ENCODE data around the gene LMNB1. TPM values are rescaled to one million over a fixed set of nuclear protein-coding genes. Genes with fewer than 3 reads are reported as not detected.
"Not testable (repeated sequence)": the region's sequence is repeated elsewhere in the genome, so short reads cannot be mapped to it uniquely, and the experiment has no call there.

The LMNB1 gene
- total RNA-seq, 5 donors from 2014 or later (not counting 1 experiment from before 2014, with no cell fraction given), result 25.6 to 36.6 (median 30.9) TPM

DNA sequence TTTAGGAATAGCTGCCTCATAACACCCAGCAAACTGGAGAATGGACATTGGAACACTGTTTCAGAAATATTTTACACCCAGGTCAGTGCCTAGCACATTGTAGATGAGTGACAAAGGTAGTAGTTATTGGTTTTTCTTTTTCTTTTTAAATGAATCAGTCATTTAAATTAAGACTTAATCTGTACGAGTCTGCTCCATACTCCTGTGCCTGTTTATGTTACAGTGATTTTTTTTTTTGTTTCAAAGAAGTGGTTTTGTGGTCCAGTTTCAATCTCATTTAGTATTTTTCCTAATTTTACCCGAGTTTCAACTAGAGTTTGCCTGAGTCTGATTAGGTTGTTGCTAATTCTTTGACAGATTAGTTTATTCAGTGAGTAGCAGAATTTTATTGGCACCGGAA is 16.2 kb downstream of the LMNB1 start:
- no peak for ATAC-seq (replicated peaks in 1 of 4)

DNA sequence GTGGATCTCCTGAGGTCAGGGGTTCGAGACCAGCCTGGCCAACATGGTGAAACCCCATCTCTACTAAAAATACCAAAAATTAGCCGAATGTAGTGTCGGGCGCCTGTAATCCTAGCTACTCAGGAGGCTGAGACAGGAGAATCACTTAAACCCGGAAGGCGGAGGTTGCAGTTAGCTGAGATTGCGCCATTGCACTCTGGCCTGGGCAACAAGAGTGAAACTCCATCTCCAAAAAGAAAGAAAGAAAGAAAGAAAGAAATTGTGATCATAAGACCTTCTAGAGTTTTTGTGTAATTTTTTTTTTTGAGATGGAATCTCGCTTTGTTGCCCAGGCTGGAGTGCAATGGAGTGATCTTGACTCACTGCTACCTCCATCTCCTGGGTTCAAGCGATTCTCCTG is 16.7 kb downstream of the LMNB1 start:
- H3K4me3 Mint-ChIP-seq; H3K36me3 ChIP-seq (ENCODE audit: control insufficient read depth in 2 of 2, extremely low read depth in 1 of 2, insufficient read depth in 1 of 2, low read length in 1 of 2); ATAC-seq (replicated peaks in 1 of 4); H3K27me3 ChIP-seq (replicated peaks in 1 of 2; ENCODE audit: control insufficient read depth in 2 of 2, extremely low read depth in 1 of 2, insufficient read depth in 2 of 2, low read length in 1 of 2); H3K27ac ChIP-seq (ENCODE audit: low read length); H3K27me3 Mint-ChIP-seq; H3K9me3 Mint-ChIP-seq; H3K36me3 Mint-ChIP-seq; DNase-seq; H3K4me3 ChIP-seq (ENCODE audit: control insufficient read depth in 1 of 2, extremely low read depth in 1 of 2, low read length in 1 of 2); POLR2A ChIA-PET; H3K9me3 ChIP-seq; H3K27ac Mint-ChIP-seq: not testable (repeated sequence)
- CTCF ChIA-PET, result interaction anchor here in 1 of 2 donors (1.1 kb wide), 1 partner anchor 186 kb away, joined by 3 read pairs; no protein-coding TSS in a partner anchor
- 100% methylated on average over 3 of the region's 9 CpGs for WGBS (ENCODE audit: insufficient coverage)
- peaks cover 34 to 57% (median 56%) of the 10 kb centered on the region in 3 donors for H3K4me1 Mint-ChIP-seq
- H3K4me1 ChIP-seq (ENCODE audit: control insufficient read depth in 1 of 2, extremely low read depth in 1 of 2, insufficient read depth in 2 of 2, low read length in 2 of 2), result peaks cover 0 to 14% of the 10 kb centered on the region in 2 experiments

More for the DNA sequence above, 16.2 kb downstream of the LMNB1 start:
- no peak overlapping the region for H3K4me3 ChIP-seq (ENCODE audit: control insufficient read depth in 1 of 2, extremely low read depth in 1 of 2, low read length in 1 of 2)
- no peaks in the 10 kb centered on the region for H3K36me3 ChIP-seq (ENCODE audit: control insufficient read depth in 2 of 2, extremely low read depth in 1 of 2, insufficient read depth in 1 of 2, low read length in 1 of 2)
- H3K4me1 ChIP-seq (ENCODE audit: control insufficient read depth in 1 of 2, extremely low read depth in 1 of 2, insufficient read depth in 2 of 2, low read length in 2 of 2), result peaks cover 0 to 18% of the 10 kb centered on the region in 2 experiments
- ChIA-PET POLR2A (interaction anchor here (0.6 kb wide), 2 partner anchors 31 to 72 kb away, joined by 3 to 4 read pairs; no protein-coding TSS in a partner anchor), CTCF (interaction anchor here in 1 of 2 donors (0.5 kb wide), 1 partner anchor 127 kb away, joined by 5 read pairs; no protein-coding TSS in a partner anchor)
- no peak overlapping the region for H3K27ac ChIP-seq (ENCODE audit: low read length)
- Mint-ChIP-seq H3K36me3 (peaks cover 4% of the 10 kb centered on the region), H3K27ac (no peak overlapping the region), H3K4me1 (peaks cover 35 to 59% (median 58%) of the 10 kb centered on the region in 3 donors), H3K4me3 (peak overlapping the region in 1 of 3 donors; percentile 3), H3K27me3 (no peaks in the 10 kb centered on the region), H3K9me3 (no peaks in the 10 kb centered on the region)
- DNase-seq, result no peak
- no CpG with 5 or more reads among the region's 3 CpGs for WGBS (ENCODE audit: insufficient coverage)
- no peaks in the 10 kb centered on the region for H3K27me3 ChIP-seq (replicated peaks in 1 of 2; ENCODE audit: control insufficient read depth in 2 of 2, extremely low read depth in 1 of 2, insufficient read depth in 2 of 2, low read length in 1 of 2)
- H3K9me3 ChIP-seq, result no peaks in the 10 kb centered on the region

DNA sequence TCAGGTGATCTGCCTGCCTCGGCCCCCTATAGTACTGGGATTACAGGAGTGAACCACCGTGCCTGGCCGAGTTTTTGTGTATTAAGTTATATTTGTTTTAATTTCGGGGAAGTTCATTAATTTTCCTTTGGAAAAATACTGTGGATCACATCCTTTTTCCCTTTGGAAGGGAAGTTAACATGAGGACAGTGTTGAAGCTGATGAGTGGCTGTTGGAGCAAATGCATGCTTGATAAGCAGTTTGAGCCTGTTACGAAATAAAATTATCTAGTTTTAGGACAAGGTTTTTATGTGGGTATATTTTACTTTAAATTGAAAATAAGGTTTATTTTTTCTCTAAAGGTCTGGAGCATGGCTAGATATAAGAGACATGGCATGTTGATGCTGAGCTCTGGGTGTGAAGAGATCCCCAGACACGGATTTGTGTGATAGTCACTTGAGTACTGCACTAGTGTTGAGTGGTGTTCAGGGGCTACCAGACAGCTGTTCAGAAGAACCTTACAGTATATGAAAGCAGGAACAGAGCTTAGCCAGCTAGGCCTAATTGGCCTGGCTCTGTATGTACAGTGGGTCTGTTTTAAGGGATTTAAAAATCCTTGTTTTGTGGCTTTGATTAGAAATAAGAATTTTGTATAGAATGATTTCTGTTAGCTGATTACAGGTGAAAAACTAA is 17.4 kb downstream of the LMNB1 start:
- ATAC-seq (replicated peaks in 1 of 4) (no peak), DNase-seq (no peak)
- H3K4me3 ChIP-seq (ENCODE audit: control insufficient read depth in 1 of 2, extremely low read depth in 1 of 2, low read length in 1 of 2), result no peak overlapping the region
- H3K27me3 Mint-ChIP-seq, result no peaks in the 10 kb centered on the region
- H3K27me3 ChIP-seq (replicated peaks in 1 of 2; ENCODE audit: control insufficient read depth in 2 of 2, extremely low read depth in 1 of 2, insufficient read depth in 2 of 2, low read length in 1 of 2), result no peaks in the 10 kb centered on the region
- H3K36me3 ChIP-seq (ENCODE audit: control insufficient read depth in 2 of 2, extremely low read depth in 1 of 2, insufficient read depth in 1 of 2, low read length in 1 of 2), result no peaks in the 10 kb centered on the region
- no peak overlapping the region for H3K4me3 Mint-ChIP-seq
- H3K27ac ChIP-seq (ENCODE audit: low read length), result no peak overlapping the region
- H3K9me3 Mint-ChIP-seq, result no peaks in the 10 kb centered on the region
- ChIA-PET CTCF (interaction anchor here (0.6 to 1.2 kb wide), 8 partner anchors 10 to 235 kb away, joined by 3 to 7 read pairs (median 4); no protein-coding TSS in a partner anchor), POLR2A (interaction anchor here in 1 of 2 donors (0.6 to 0.7 kb wide), 2 partner anchors 11 to 15 kb away, joined by 3 to 5 read pairs; no protein-coding TSS in a partner anchor)
- peaks cover 33 to 55% (median 54%) of the 10 kb centered on the region in 3 donors for H3K4me1 Mint-ChIP-seq
- peaks cover 3% of the 10 kb centered on the region for H3K36me3 Mint-ChIP-seq
- H3K27ac Mint-ChIP-seq, result no peak overlapping the region
- H3K4me1 ChIP-seq (ENCODE audit: control insufficient read depth in 1 of 2, extremely low read depth in 1 of 2, insufficient read depth in 2 of 2, low read length in 2 of 2), result peaks cover 0 to 14% of the 10 kb centered on the region in 2 experiments
- no peaks in the 10 kb centered on the region for H3K9me3 ChIP-seq
- 82% methylated on average over 2 of the region's 6 CpGs for WGBS (ENCODE audit: insufficient coverage)

DNA sequence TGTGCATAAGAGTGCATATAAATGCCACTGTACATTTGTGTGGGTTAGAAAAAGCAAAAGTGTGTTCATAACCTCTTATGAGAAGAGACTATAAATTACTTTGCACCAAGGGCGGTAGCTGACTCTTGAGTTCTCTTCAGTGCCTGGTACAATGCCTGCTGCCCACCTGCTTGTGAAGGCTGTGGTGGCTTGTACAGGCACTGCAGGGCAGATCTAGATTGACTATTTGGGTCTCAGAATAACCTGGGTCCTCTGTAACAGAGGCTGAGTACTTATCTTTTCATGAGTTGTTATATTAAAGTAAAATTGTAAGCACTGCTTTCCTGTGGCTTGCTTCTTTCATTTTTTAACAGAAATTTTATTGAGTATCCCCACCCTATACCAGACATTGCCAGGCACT is 22.8 kb downstream of the LMNB1 start:
- ChIA-PET CTCF (interaction anchor here (0.6 to 3.0 kb wide), 3 partner anchors 11 to 57 kb away, joined by 3 to 16 read pairs (median 4); no protein-coding TSS in a partner anchor), POLR2A (no interaction called here)
- Mint-ChIP-seq H3K27me3 (no peaks in the 10 kb centered on the region), H3K27ac (peak overlapping the region in 1 of 2 donors; percentile 53), H3K36me3 (peaks cover 3% of the 10 kb centered on the region), H3K4me1 (peaks cover 38 to 51% (median 46%) of the 10 kb centered on the region in 3 donors), H3K4me3 (no peak overlapping the region), H3K9me3 (no peaks in the 10 kb centered on the region)
- DNase-seq (no peak), ATAC-seq (replicated peaks in 1 of 4) (no peak)
- 67% methylated on average over 1 of the region's 1 CpG for WGBS (ENCODE audit: insufficient coverage)
- H3K36me3 ChIP-seq (ENCODE audit: control insufficient read depth in 2 of 2, extremely low read depth in 1 of 2, insufficient read depth in 1 of 2, low read length in 1 of 2), result no peaks in the 10 kb centered on the region
- H3K4me1 ChIP-seq (ENCODE audit: control insufficient read depth in 1 of 2, extremely low read depth in 1 of 2, insufficient read depth in 2 of 2, low read length in 2 of 2), result peaks cover 2 to 4% of the 10 kb centered on the region in 2 experiments
- H3K4me3 ChIP-seq (ENCODE audit: control insufficient read depth in 1 of 2, extremely low read depth in 1 of 2, low read length in 1 of 2), result no peak overlapping the region
- no peaks in the 10 kb centered on the region for H3K27me3 ChIP-seq (replicated peaks in 1 of 2; ENCODE audit: control insufficient read depth in 2 of 2, extremely low read depth in 1 of 2, insufficient read depth in 2 of 2, low read length in 1 of 2)
- H3K9me3 ChIP-seq, result no peaks in the 10 kb centered on the region
- no peak overlapping the region for H3K27ac ChIP-seq (ENCODE audit: low read length)

DNA sequence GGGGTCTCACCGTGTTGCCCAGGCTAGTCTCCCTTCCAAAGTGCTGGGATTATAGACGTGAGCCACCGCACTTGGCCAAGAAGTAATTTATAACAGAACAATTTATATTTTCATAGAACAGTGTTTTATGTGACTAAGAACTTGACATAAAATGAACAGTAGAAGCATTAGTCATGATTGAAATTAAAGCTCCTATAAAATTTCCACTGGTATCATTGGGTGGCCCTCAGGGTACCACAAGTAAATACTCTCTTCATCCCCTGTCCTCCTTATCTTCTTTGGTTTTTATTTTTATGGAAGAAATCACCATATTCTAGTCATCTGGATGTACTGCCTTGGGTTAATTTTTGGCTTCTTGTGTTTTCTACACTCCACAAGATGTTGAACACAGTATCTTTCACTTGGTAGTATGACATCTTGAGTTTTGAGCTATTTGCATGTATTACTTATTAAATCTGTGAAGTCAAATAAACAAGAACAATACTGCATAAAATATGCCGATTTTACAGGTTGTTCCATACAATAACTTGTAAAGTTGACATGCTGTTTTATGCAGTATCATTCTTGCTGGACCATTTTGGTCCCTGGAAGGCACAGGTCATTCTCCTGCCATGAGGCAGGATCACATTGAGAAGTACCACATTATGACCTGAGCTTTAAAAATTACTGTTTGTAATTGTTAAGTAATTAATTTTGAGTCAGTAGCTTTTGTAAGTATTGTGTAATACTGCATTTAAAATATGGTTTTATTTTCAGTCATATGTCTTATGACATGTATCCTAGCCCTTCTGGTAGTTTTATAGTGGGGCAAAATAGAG is 24.4 kb downstream of the LMNB1 start:
- POLR2A ChIA-PET, result interaction anchor here in 1 of 2 donors (0.8 to 0.9 kb wide), 2 partner anchors 23 to 139 kb away, joined by 3 read pairs; no protein-coding TSS in a partner anchor
- Mint-ChIP-seq H3K9me3 (no peaks in the 10 kb centered on the region), H3K4me1 (peaks cover 29 to 43% (median 40%) of the 10 kb centered on the region in 3 donors), H3K27ac (no peak overlapping the region), H3K27me3 (no peaks in the 10 kb centered on the region), H3K36me3 (peaks cover 6% of the 10 kb centered on the region), H3K4me3 (no peak overlapping the region)
- WGBS (ENCODE audit: insufficient coverage), result no CpG with 5 or more reads among the region's 4 CpGs
- CTCF ChIA-PET, result interaction anchor here (0.8 to 3.0 kb wide), 13 partner anchors 9 to 463 kb away, joined by 3 to 20 read pairs (median 4); no protein-coding TSS in a partner anchor
- Histone ChIP-seq H3K36me3 (ENCODE audit: control insufficient read depth in 2 of 2, extremely low read depth in 1 of 2, insufficient read depth in 1 of 2, low read length in 1 of 2) (peaks cover 0 to 6% of the 10 kb centered on the region in 2 donors), H3K4me3 (ENCODE audit: control insufficient read depth in 1 of 2, extremely low read depth in 1 of 2, low read length in 1 of 2) (no peak overlapping the region), H3K27ac (ENCODE audit: low read length) (no peak overlapping the region), H3K9me3 (no peaks in the 10 kb centered on the region), H3K27me3 (replicated peaks in 1 of 2; ENCODE audit: control insufficient read depth in 2 of 2, extremely low read depth in 1 of 2, insufficient read depth in 2 of 2, low read length in 1 of 2) (no peaks in the 10 kb centered on the region), H3K4me1 (ENCODE audit: control insufficient read depth in 1 of 2, extremely low read depth in 1 of 2, insufficient read depth in 2 of 2, low read length in 2 of 2) (peaks cover 0 to 2% of the 10 kb centered on the region in 2 experiments)
- no peak for ATAC-seq (replicated peaks in 1 of 4)
- DNase-seq, result no peak

DNA sequence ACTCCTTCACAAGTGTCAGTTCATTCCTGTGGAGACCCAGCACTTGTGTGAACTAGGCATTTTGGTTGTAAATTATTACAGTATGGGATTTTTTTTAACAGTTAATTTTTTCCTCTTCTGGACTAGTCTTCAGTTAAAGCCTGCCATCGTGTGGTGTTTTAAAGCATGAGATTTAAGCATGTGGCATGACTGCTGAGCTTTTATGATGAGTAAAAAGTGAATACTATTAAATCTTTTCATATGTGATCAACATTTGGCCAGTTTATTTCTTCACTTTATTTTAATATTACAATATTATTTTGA is 25.0 kb downstream of the LMNB1 start:
- H3K4me3 ChIP-seq (ENCODE audit: control insufficient read depth in 1 of 2, extremely low read depth in 1 of 2, low read length in 1 of 2), result no peak overlapping the region
- ChIA-PET POLR2A (interaction anchor here in 1 of 2 donors (0.8 to 0.9 kb wide), 2 partner anchors 24 to 138 kb away, joined by 3 read pairs; no protein-coding TSS in a partner anchor), CTCF (interaction anchor here (0.7 to 3.0 kb wide), 13 partner anchors 9 to 464 kb away, joined by 3 to 20 read pairs (median 4); no protein-coding TSS in a partner anchor)
- H3K4me3 Mint-ChIP-seq, result no peak overlapping the region
- H3K27me3 Mint-ChIP-seq, result no peaks in the 10 kb centered on the region
- no peaks in the 10 kb centered on the region for H3K9me3 Mint-ChIP-seq
- no CpG with 5 or more reads among the region's 1 CpG for WGBS (ENCODE audit: insufficient coverage)
- H3K27ac Mint-ChIP-seq, result no peak overlapping the region
- no peaks in the 10 kb centered on the region for H3K9me3 ChIP-seq
- ATAC-seq (replicated peaks in 1 of 4), result peak in 1 of 4 experiments; percentile 39
- H3K4me1 Mint-ChIP-seq, result peaks cover 29 to 40% (median 39%) of the 10 kb centered on the region in 3 donors
- peaks cover 8% of the 10 kb centered on the region for H3K36me3 Mint-ChIP-seq
- peaks cover 0 to 2% of the 10 kb centered on the region in 2 experiments for H3K4me1 ChIP-seq (ENCODE audit: control insufficient read depth in 1 of 2, extremely low read depth in 1 of 2, insufficient read depth in 2 of 2, low read length in 2 of 2)
- H3K27me3 ChIP-seq (replicated peaks in 1 of 2; ENCODE audit: control insufficient read depth in 2 of 2, extremely low read depth in 1 of 2, insufficient read depth in 2 of 2, low read length in 1 of 2), result no peaks in the 10 kb centered on the region
- peak in 5 of 35 experiments; percentile 8 to 57 (median 15) for DNase-seq
- no peak overlapping the region for H3K27ac ChIP-seq (ENCODE audit: low read length)
- peaks cover 0 to 8% of the 10 kb centered on the region in 2 donors for H3K36me3 ChIP-seq (ENCODE audit: control insufficient read depth in 2 of 2, extremely low read depth in 1 of 2, insufficient read depth in 1 of 2, low read length in 1 of 2)
